ENCODE measurements around the gene CCDC73.

DNA sequence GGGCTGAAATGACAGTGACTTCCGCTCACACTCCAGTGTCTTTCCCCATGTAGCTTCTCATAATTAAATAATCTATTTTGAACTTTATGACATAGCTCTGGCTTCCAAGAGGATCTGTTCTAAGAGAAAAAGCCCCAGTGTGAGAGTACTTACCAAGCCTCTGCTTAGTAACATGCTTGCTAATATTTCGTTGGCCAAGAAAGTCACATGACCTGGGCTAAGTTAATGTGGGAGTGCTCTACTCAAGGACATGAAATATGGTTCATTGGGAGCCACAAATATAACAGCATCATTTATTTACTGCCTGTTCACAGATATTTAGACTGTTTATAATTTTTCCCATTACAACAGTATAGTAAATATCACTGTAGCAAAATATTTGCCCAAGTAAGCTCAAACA, 42.5 kb downstream of the CCDC73 start:
- TF ChIP-seq, protein P1, sequence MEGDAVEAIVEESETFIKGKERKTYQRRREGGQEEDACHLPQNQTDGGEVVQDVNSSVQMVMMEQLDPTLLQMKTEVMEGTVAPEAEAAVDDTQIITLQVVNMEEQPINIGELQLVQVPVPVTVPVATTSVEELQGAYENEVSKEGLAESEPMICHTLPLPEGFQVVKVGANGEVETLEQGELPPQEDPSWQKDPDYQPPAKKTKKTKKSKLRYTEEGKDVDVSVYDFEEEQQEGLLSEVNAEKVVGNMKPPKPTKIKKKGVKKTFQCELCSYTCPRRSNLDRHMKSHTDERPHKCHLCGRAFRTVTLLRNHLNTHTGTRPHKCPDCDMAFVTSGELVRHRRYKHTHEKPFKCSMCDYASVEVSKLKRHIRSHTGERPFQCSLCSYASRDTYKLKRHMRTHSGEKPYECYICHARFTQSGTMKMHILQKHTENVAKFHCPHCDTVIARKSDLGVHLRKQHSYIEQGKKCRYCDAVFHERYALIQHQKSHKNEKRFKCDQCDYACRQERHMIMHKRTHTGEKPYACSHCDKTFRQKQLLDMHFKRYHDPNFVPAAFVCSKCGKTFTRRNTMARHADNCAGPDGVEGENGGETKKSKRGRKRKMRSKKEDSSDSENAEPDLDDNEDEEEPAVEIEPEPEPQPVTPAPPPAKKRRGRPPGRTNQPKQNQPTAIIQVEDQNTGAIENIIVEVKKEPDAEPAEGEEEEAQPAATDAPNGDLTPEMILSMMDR (IDR thresholded peaks at IDR 0.05 in 4 of 5, conservative IDR thresholded peaks at IDR 0.05 in 1 of 5): no peak
- no peak for TF ChIP-seq POLR2A (IDR thresholded peaks at IDR 0.05)
